Colonic mucosa (tissue), 4 donors: ENCODE measurements around the gene CHD3. TPM values are rescaled to one million over a fixed set of nuclear protein-coding genes. Genes with fewer than 3 reads are reported as not detected.

Experiments used
- DNase-seq: peaks from one replicate; pipeline ENCODE4 v3.0.0-alpha.2; 2020
- H3K27ac ChIP-seq: fragments of 200-600 bp; one replicate; pipeline ENCODE4 v1.8.0; 2021
- H3K27me3 ChIP-seq: fragments of 200-600 bp; one replicate; pipeline ENCODE4 v1.8.0; 2021
- H3K36me3 ChIP-seq: fragments of 200-600 bp; one replicate; pipeline ENCODE4 v1.8.0; 2021
- H3K4me1 ChIP-seq: fragments of 200-600 bp; one replicate; pipeline ENCODE4 v1.8.0; 2021; ENCODE audit warnings: mild to moderate bottlenecking
- H3K4me3 ChIP-seq: fragments of 200-600 bp; one replicate; pipeline ENCODE4 v1.8.0; 2021
- H3K9ac ChIP-seq, 2 donors: one replicate each; pipeline ENCODE4 v1.7.0; 2013; ENCODE audit warnings: control low read depth in 2 of 2, low read depth in 2 of 2, low read length in 2 of 2
- H3K9me3 ChIP-seq: fragments of 200-600 bp; one replicate; pipeline ENCODE4 v1.8.0; 2021
- intact Hi-C: fragments of 100-400 bp; cut with DNase I; formaldehyde crosslinking; loops from one replicate; pipeline ENCODE4 v1.14.1; 2022
- total RNA-seq, 2 donors: library from RNA; stranded (reverse); fragmentation: NEBNext Ultra II Directional in 1 of 2; extraction: Animal tissue kit (Norgen Biotek cat#: 25700) in 1 of 2; gene quantifications; one replicate each; pipeline ENCODE4 v1.2.1, GENCODE V29; 2021
- TF ChIP-seq, protein P1 (sequence below): fragments of 200-600 bp; IDR thresholded peaks from one replicate; pipeline ENCODE4 v1.8.0; 2022; ENCODE audit warnings: antibody characterized with exemption, mild to moderate bottlenecking
- donor health status: healthy.
- donor health status: DM: no; HTN: no; CAD: no.
- donor health status: DM: no; HTN: no; CAD: no.

The CHD3 gene
- total RNA-seq, 2 donors from 2014 or later: 56.3 to 108 TPM

DNA sequence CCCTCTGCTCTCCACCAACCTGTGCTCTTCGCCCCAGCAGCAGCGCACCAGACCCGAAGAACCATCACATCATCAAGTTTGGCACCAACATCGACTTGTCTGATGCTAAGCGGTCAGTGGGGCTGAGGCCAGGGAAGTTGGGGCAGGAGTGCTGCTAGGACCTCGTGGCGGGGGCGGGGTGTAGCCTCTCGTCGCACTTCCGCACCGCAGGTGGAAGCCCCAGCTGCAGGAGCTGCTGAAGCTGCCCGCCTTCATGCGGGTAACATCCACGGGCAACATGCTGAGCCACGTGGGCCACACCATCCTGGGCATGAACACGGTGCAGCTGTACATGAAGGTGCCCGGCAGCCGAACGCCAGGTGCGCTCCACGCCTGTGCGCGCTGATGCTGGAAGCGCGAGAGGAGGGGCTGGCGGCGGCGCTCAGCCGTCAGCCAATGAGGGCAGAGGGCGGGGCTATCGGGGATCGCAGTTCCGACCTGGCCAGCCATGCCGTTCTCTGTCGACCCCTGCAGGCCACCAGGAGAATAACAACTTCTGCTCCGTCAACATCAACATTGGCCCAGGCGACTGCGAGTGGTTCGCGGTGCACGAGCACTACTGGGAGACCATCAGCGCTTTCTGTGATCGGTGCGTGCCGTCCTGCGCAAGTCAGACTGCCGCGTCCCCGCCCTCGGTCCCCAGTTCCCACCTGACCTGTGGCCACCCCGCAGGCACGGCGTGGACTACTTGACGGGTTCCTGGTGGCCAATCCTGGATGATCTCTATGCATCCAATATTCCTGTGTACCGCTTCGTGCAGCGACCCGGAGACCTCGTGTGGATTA, 36.9 kb upstream of the CHD3 start:
- Histone ChIP-seq H3K27me3 (no peaks in the 10 kb centered on the region), H3K36me3 (peaks cover 20% of the 10 kb centered on the region), H3K9me3 (no peaks in the 10 kb centered on the region), H3K4me3 (no peak overlapping the region), H3K4me1 (peaks cover 9% of the 10 kb centered on the region), H3K27ac (no peak overlapping the region), H3K9ac (peak overlapping the region; percentile 8 to 19)
- peak; percentile 92 for DNase-seq
- TF ChIP-seq, protein P1, sequence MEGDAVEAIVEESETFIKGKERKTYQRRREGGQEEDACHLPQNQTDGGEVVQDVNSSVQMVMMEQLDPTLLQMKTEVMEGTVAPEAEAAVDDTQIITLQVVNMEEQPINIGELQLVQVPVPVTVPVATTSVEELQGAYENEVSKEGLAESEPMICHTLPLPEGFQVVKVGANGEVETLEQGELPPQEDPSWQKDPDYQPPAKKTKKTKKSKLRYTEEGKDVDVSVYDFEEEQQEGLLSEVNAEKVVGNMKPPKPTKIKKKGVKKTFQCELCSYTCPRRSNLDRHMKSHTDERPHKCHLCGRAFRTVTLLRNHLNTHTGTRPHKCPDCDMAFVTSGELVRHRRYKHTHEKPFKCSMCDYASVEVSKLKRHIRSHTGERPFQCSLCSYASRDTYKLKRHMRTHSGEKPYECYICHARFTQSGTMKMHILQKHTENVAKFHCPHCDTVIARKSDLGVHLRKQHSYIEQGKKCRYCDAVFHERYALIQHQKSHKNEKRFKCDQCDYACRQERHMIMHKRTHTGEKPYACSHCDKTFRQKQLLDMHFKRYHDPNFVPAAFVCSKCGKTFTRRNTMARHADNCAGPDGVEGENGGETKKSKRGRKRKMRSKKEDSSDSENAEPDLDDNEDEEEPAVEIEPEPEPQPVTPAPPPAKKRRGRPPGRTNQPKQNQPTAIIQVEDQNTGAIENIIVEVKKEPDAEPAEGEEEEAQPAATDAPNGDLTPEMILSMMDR: peak; percentile 94
- intact Hi-C loops: loop anchor here (2.0 kb wide), 2 partner anchors 19 to 27 kb away; no protein-coding TSS in a partner anchor

DNA sequence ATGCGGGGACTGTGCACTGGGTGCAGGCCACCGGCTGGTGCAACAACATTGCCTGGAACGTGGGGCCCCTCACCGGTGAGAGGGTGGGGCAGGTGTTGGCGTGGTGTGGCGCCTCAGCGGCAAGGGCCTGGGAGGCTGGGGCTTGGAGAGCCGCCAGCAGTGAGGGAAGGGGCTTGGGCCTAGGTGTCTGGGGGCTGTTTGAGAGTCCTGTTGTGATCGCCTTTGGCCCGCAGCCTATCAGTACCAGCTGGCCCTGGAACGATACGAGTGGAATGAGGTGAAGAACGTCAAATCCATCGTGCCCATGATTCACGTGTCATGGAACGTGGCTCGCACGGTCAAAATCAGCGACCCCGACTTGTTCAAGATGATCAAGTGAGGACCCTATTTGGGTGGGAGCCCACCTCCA, 36.3 kb upstream of the CHD3 start:
- peaks cover 20% of the 10 kb centered on the region for H3K36me3 ChIP-seq
- peaks cover 9% of the 10 kb centered on the region for H3K4me1 ChIP-seq
- TF ChIP-seq, protein P1: no peak
- H3K27me3 ChIP-seq: no peaks in the 10 kb centered on the region
- intact Hi-C loops: loop anchor here (2.0 kb wide), 1 partner anchor 19 kb away; no protein-coding TSS in a partner anchor
- DNase-seq: no peak
- H3K27ac ChIP-seq: no peak overlapping the region
- no peak overlapping the region for H3K4me3 ChIP-seq
- no peaks in the 10 kb centered on the region for H3K9me3 ChIP-seq
- H3K9ac ChIP-seq: peak overlapping the region; percentile 2 to 19

DNA sequence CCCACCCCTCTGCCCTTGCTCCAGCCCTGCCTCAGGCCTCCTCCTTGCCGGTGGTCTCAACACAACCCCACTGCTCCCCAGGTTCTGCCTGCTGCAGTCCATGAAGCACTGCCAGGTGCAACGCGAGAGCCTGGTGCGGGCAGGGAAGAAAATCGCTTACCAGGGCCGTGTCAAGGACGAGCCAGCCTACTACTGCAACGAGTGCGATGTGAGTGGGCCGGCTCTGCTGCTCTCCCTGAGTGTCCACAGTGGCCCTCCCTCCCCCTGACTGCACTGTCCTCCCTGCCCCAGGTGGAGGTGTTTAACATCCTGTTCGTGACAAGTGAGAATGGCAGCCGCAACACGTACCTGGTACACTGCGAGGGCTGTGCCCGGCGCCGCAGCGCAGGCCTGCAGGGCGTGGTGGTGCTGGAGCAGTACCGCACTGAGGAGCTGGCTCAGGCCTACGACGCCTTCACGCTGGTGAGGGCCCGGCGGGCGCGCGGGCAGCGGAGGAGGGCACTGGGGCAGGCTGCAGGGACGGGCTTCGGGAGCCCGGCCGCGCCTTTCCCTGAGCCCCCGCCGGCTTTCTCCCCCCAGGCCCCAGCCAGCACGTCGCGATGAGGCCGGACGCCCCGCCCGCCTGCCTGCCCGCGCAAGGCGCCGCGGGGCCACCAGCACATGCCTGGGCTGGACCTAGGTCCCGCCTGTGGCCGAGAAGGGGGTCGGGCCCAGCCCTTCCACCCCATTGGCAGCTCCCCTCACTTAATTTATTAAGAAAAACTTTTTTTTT, 35.5 kb upstream of the CHD3 start:
- H3K27ac ChIP-seq: no peak overlapping the region
- no peak overlapping the region for H3K4me3 ChIP-seq
- no peak overlapping the region for H3K9ac ChIP-seq
- peaks cover 9% of the 10 kb centered on the region for H3K4me1 ChIP-seq
- TF ChIP-seq, protein P1: no peak
- no peaks in the 10 kb centered on the region for H3K27me3 ChIP-seq
- peaks cover 20% of the 10 kb centered on the region for H3K36me3 ChIP-seq
- intact Hi-C loops: loop anchor here (2.0 kb wide), 1 partner anchor 20 kb away; no protein-coding TSS in a partner anchor
- no peak for DNase-seq
- no peaks in the 10 kb centered on the region for H3K9me3 ChIP-seq

DNA sequence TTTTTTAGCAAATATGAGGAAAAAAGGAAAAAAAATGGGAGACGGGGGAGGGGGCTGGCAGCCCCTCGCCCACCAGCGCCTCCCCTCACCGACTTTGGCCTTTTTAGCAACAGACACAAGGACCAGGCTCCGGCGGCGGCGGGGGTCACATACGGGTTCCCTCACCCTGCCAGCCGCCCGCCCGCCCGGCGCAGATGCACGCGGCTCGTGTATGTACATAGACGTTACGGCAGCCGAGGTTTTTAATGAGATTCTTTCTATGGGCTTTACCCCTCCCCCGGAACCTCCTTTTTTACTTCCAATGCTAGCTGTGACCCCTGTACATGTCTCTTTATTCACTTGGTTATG, 34.9 kb upstream of the CHD3 start:
- TF ChIP-seq, protein P1: no peak
- Histone ChIP-seq H3K9me3 (no peaks in the 10 kb centered on the region), H3K4me3 (no peak overlapping the region), H3K27me3 (no peaks in the 10 kb centered on the region), H3K4me1 (peaks cover 15% of the 10 kb centered on the region), H3K9ac (no peak overlapping the region), H3K27ac (no peak overlapping the region), H3K36me3 (peaks cover 20% of the 10 kb centered on the region)
- no peak for DNase-seq
- intact Hi-C loops: loop anchor here (2.0 kb wide), 1 partner anchor 21 kb away; no protein-coding TSS in a partner anchor

DNA sequence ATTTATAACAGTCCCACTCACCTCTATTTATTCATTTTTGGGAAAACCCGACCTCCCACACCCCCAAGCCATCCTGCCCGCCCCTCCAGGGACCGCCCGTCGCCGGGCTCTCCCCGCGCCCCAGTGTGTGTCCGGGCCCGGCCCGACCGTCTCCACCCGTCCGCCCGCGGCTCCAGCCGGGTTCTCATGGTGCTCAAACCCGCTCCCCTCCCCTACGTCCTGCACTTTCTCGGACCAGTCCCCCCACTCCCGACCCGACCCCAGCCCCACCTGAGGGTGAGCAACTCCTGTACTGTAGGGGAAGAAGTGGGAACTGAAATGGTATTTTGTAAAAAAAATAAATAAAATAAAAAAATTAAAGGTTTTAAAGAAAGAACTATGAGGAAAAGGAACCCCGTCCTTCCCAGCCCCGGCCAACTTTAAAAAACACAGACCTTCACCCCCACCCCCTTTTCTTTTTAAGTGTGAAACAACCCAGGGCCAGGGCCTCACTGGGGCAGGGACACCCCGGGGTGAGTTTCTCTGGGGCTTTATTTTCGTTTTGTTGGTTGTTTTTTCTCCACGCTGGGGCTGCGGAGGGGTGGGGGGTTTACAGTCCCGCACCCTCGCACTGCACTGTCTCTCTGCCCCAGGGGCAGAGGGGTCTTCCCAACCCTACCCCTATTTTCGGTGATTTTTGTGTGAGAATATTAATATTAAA, 34.4 kb upstream of the CHD3 start:
- TF ChIP-seq, protein P1: no peak
- Histone ChIP-seq H3K36me3 (peaks cover 16% of the 10 kb centered on the region), H3K4me3 (no peak overlapping the region), H3K27me3 (no peaks in the 10 kb centered on the region), H3K9ac (no peak overlapping the region), H3K27ac (no peak overlapping the region), H3K9me3 (no peaks in the 10 kb centered on the region), H3K4me1 (peaks cover 20% of the 10 kb centered on the region)
- intact Hi-C loops: no loop called here
- no peak for DNase-seq
